Peyer's patch (tissue), 4 donors: ENCODE results near the gene TNNI3K. TPM values are rescaled to one million over a fixed set of nuclear protein-coding genes. Genes with fewer than 3 reads are reported as not detected.

Source experiments
- DNase-seq, 3 donors: peaks; one replicate each; pipeline ENCODE4 v3.0.0-alpha.2; 2017 to 2019
- H3K27ac ChIP-seq, 4 donors: fragments of 200-600 bp; sonication (generic); one replicate each; pipeline ENCODE4 v1.5.1; 2016 to 2019
- H3K27me3 ChIP-seq, 2 donors: fragments of 200-600 bp; sonication (generic); one replicate each; pipeline ENCODE4 v1.5.1; 2019
- H3K36me3 ChIP-seq, 3 donors: fragments of 200-600 bp; sonication (generic); one replicate each; pipeline ENCODE4 v1.5.1; 2016 to 2019
- H3K4me1 ChIP-seq, 4 donors: fragments of 200-600 bp; sonication (generic); one replicate each; pipeline ENCODE4 v1.5.1; 2016 to 2019
- H3K4me3 ChIP-seq, 4 donors: fragments of 200-600 bp; sonication (generic); 1 replicate in 3 of 4; 2 replicates in 1 of 4; pipeline ENCODE4 v1.5.1; 2016 to 2019; ENCODE audit warnings: mild to moderate bottlenecking in 1 of 4
- H3K9me3 ChIP-seq, 4 donors: fragments of 200-600 bp; sonication (generic); one replicate each; pipeline ENCODE4 v1.5.1; 2016 to 2019; ENCODE audit warnings: mild to moderate bottlenecking in 1 of 4
- CTCF ChIP-seq, 6 experiments: fragments of 450-650 bp in 4 of 6; fragments of 200-600 bp in 2 of 6; sonication (generic) in 1 of 6; IDR thresholded peaks; one replicate each; pipeline ENCODE4 v1.5.1; 2017 to 2019; ENCODE audit warnings: antibody characterized with exemption in 6 of 6, mild to moderate bottlenecking in 3 of 6, moderate library complexity in 1 of 6
- POLR2A ChIP-seq, 2 donors: fragments of 450-650 bp; IDR thresholded peaks; one replicate each; pipeline ENCODE4 v1.5.1; 2017; ENCODE audit warnings: antibody characterized with exemption in 2 of 2, mild to moderate bottlenecking in 2 of 2, moderate library complexity in 2 of 2
- total RNA-seq, 4 donors: library from RNA; depleted of rRNA; stranded (reverse); fragments of >200 nt; gene quantifications; one replicate each; pipeline ENCODE4 v1.1.0, GENCODE V29; 2016

TNNI3K gene
- total RNA-seq, 4 donors from 2014 or later = 2.0 TPM; not detected in 3

GRCh38 chr1:74316302-74316701, 81.1 kb downstream of the TNNI3K start:
- Histone ChIP-seq H3K4me3 (no peak overlapping the region), H3K9me3 (no peaks in the 10 kb centered on the region), H3K27me3 (no peaks in the 10 kb centered on the region), H3K4me1 (no peaks in the 10 kb centered on the region), H3K36me3 (no peaks in the 10 kb centered on the region), H3K27ac (no peak overlapping the region)
- DNase-seq = no peak
- TF ChIP-seq CTCF (IDR thresholded peaks at IDR 0.05) (no peak), POLR2A (IDR thresholded peaks at IDR 0.05) (no peak)

GRCh38 chr1:74317663-74318062, 82.5 kb downstream of the TNNI3K start:
- Histone ChIP-seq H3K27ac (no peak overlapping the region), H3K36me3 (no peaks in the 10 kb centered on the region), H3K27me3 (no peaks in the 10 kb centered on the region), H3K9me3 (no peaks in the 10 kb centered on the region), H3K4me1 (no peaks in the 10 kb centered on the region), H3K4me3 (no peak overlapping the region)
- DNase-seq = no peak
- no peak for TF ChIP-seq CTCF (IDR thresholded peaks at IDR 0.05)
- TF ChIP-seq POLR2A (IDR thresholded peaks at IDR 0.05) = no peak

GRCh38 chr1:74323937-74324473, 88.8 kb downstream of the TNNI3K start:
- TF ChIP-seq POLR2A (IDR thresholded peaks at IDR 0.05) (no peak), CTCF (IDR thresholded peaks at IDR 0.05) (no peak)
- no peak overlapping the region for H3K4me3 ChIP-seq
- DNase-seq = no peak
- H3K4me1 ChIP-seq = no peaks in the 10 kb centered on the region
- H3K27ac ChIP-seq = no peak overlapping the region
- no peaks in the 10 kb centered on the region for H3K27me3 ChIP-seq
- no peaks in the 10 kb centered on the region for H3K36me3 ChIP-seq
- H3K9me3 ChIP-seq = no peaks in the 10 kb centered on the region

- Histone ChIP-seq H3K36me3 (no peaks in the 10 kb centered on the region), H3K4me3 (no peak overlapping the region), H3K27ac (no peak overlapping the region), H3K9me3 (no peaks in the 10 kb centered on the region), H3K27me3 (no peaks in the 10 kb centered on the region), H3K4me1 (no peaks in the 10 kb centered on the region)
- DNase-seq = no peak
- TF ChIP-seq CTCF (IDR thresholded peaks at IDR 0.05) = no peak
- TF ChIP-seq POLR2A (IDR thresholded peaks at IDR 0.05) = no peak
These were observed 89.7 kb downstream of the TNNI3K start for GRCh38 chr1:74324684-74325448.

GRCh38 chr1:74328851-74329250, 93.7 kb downstream of the TNNI3K start:
- Histone ChIP-seq H3K9me3 (no peaks in the 10 kb centered on the region), H3K27me3 (no peaks in the 10 kb centered on the region), H3K4me3 (no peak overlapping the region), H3K4me1 (no peaks in the 10 kb centered on the region), H3K27ac (no peak overlapping the region), H3K36me3 (no peaks in the 10 kb centered on the region)
- DNase-seq = no peak
- TF ChIP-seq CTCF (IDR thresholded peaks at IDR 0.05) (no peak), POLR2A (IDR thresholded peaks at IDR 0.05) (no peak)
